Thymus (tissue), 11 donors: ENCODE measurements around the gene MED27. TPM values are rescaled to one million over a fixed set of nuclear protein-coding genes. Genes with fewer than 3 reads are reported as not detected.

Source experiments
- DNase-seq, 9 donors: peaks; one replicate each; pipeline ENCODE4 v3.0.0-alpha.2; 2013; ENCODE audit warnings: low spot score in 9 of 9, low read depth in 6 of 9, missing footprints in 1 of 9
- H3K27ac ChIP-seq, 2 donors: one replicate each; pipeline ENCODE4 v1.5.1; 2013; ENCODE audit warnings: control low read depth in 1 of 2, low read depth in 1 of 2, low read length in 1 of 2, mild to moderate bottlenecking in 1 of 2, moderate library complexity in 1 of 2
- H3K27me3 ChIP-seq, 2 donors: one replicate each; pipeline ENCODE4 v1.5.1; 2013; ENCODE audit warnings: low read length in 1 of 2; ENCODE audit not compliant: control insufficient read depth in 2 of 2, insufficient read depth in 1 of 2
- H3K36me3 ChIP-seq, 2 donors: one replicate each; pipeline ENCODE4 v1.5.1; 2013; ENCODE audit warnings: low read length in 1 of 2, mild to moderate bottlenecking in 1 of 2, moderate library complexity in 1 of 2; ENCODE audit not compliant: control insufficient read depth in 2 of 2, insufficient read depth in 2 of 2
- H3K4me1 ChIP-seq, 2 donors: one replicate each; pipeline ENCODE4 v1.5.1; 2013; ENCODE audit warnings: low read length in 2 of 2; ENCODE audit not compliant: control insufficient read depth in 2 of 2, insufficient read depth in 2 of 2
- H3K4me3 ChIP-seq, 2 donors: one replicate each; pipeline ENCODE4 v1.5.1; 2013; ENCODE audit warnings: low read length in 2 of 2, control low read depth in 1 of 2, mild to moderate bottlenecking in 1 of 2
- H3K9me3 ChIP-seq, 2 donors: one replicate each; pipeline ENCODE4 v1.5.1; 2013; ENCODE audit warnings: low read length in 1 of 2, mild to moderate bottlenecking in 1 of 2; ENCODE audit not compliant: control insufficient read depth in 2 of 2, insufficient read depth in 1 of 2
- WGBS: extraction: QIAGEN DNeasy Blood & Tissue Kit; methylation state at CpG from one replicate; pipeline ENCODE4 v1.1.7; 2013; 5-methylcytosine and 5-hydroxymethylcytosine counted together
- polyA plus RNA-seq: library from polyadenylated mRNA; stranded (reverse); fragments of 200-250 nt; gene quantifications from one replicate; pipeline ENCODE4 v1.2.3, GENCODE V29; 2013
- total RNA-seq: library from RNA; stranded (reverse); fragments of 120-200 nt; gene quantifications from one replicate; pipeline ENCODE4 v1.2.4, GENCODE V29; 2013
- donor health status: healthy.

MED27 gene
- total and polyA plus RNA-seq, 2 donors: 27.2 to 31.0 TPM

GRCh38 chr9:132002643-132003318 is 76.9 kb downstream of the MED27 start:
- Histone ChIP-seq H3K27ac (no peak overlapping the region), H3K36me3 (no peaks in the 10 kb centered on the region), H3K27me3 (no peaks in the 10 kb centered on the region), H3K4me3 (no peak overlapping the region), H3K4me1 (peaks cover 0 to 2% of the 10 kb centered on the region in 2 donors), H3K9me3 (no peaks in the 10 kb centered on the region)
- DNase-seq: no peak
- 94% methylated on average over 7 of the region's 7 CpGs for WGBS

- no peaks in the 10 kb centered on the region for H3K27me3 ChIP-seq
- H3K27ac ChIP-seq: no peak overlapping the region
- WGBS: 95% methylated on average over 4 of the region's 4 CpGs
- peaks cover 0 to 2% of the 10 kb centered on the region in 2 donors for H3K4me1 ChIP-seq
- H3K36me3 ChIP-seq: peaks cover 0 to 3% of the 10 kb centered on the region in 2 donors
- no peak for DNase-seq
- H3K9me3 ChIP-seq: no peaks in the 10 kb centered on the region
- H3K4me3 ChIP-seq: no peak overlapping the region
Observed at GRCh38 chr9:132001567-132001966, 78.1 kb downstream of the MED27 start.

GRCh38 chr9:132000659-132001058 is 79.0 kb downstream of the MED27 start:
- no peaks in the 10 kb centered on the region for H3K27me3 ChIP-seq
- over 99% methylated on average over 3 of the region's 3 CpGs for WGBS
- peaks cover 4 to 7% of the 10 kb centered on the region in 2 donors for H3K36me3 ChIP-seq
- no peak overlapping the region for H3K27ac ChIP-seq
- H3K4me3 ChIP-seq: no peak overlapping the region
- peaks cover 0 to 2% of the 10 kb centered on the region in 2 donors for H3K4me1 ChIP-seq
- H3K9me3 ChIP-seq: no peaks in the 10 kb centered on the region
- no peak for DNase-seq

- H3K4me3 ChIP-seq: no peak overlapping the region
- H3K36me3 ChIP-seq: peaks cover 4 to 12% of the 10 kb centered on the region in 2 donors
- H3K27me3 ChIP-seq: no peaks in the 10 kb centered on the region
- no peaks in the 10 kb centered on the region for H3K9me3 ChIP-seq
- H3K4me1 ChIP-seq: peaks cover 0 to 2% of the 10 kb centered on the region in 2 donors
- H3K27ac ChIP-seq: no peak overlapping the region
- no peak for DNase-seq
- 93% methylated on average over 4 of the region's 4 CpGs for WGBS
Observed at GRCh38 chr9:131999692-132000551, 79.7 kb downstream of the MED27 start.

- H3K9me3 ChIP-seq: no peaks in the 10 kb centered on the region
- WGBS: 97% methylated on average over 7 of the region's 7 CpGs
- H3K27ac ChIP-seq: no peak overlapping the region
- peaks cover 4 to 12% of the 10 kb centered on the region in 2 donors for H3K36me3 ChIP-seq
- no peak for DNase-seq
- peaks cover 0 to 2% of the 10 kb centered on the region in 2 donors for H3K4me1 ChIP-seq
- no peaks in the 10 kb centered on the region for H3K27me3 ChIP-seq
- H3K4me3 ChIP-seq: no peak overlapping the region
Observed at GRCh38 chr9:131997779-131998178, 81.9 kb downstream of the MED27 start.

GRCh38 chr9:131997076-131997475 is 82.6 kb downstream of the MED27 start:
- H3K4me1 ChIP-seq: no peaks in the 10 kb centered on the region
- H3K36me3 ChIP-seq: peaks cover 4 to 12% of the 10 kb centered on the region in 2 donors
- H3K27me3 ChIP-seq: no peaks in the 10 kb centered on the region
- no peaks in the 10 kb centered on the region for H3K9me3 ChIP-seq
- 99% methylated on average over 6 of the region's 6 CpGs for WGBS
- H3K4me3 ChIP-seq: no peak overlapping the region
- no peak overlapping the region for H3K27ac ChIP-seq
- DNase-seq: no peak

- no peak overlapping the region for H3K4me3 ChIP-seq
- H3K27ac ChIP-seq: no peak overlapping the region
- DNase-seq: no peak
- no peaks in the 10 kb centered on the region for H3K4me1 ChIP-seq
- no peaks in the 10 kb centered on the region for H3K9me3 ChIP-seq
- H3K36me3 ChIP-seq: peaks cover 4 to 12% of the 10 kb centered on the region in 2 donors
- 98% methylated on average over 2 of the region's 2 CpGs for WGBS
- no peaks in the 10 kb centered on the region for H3K27me3 ChIP-seq
Observed at GRCh38 chr9:131995382-131995781, 84.3 kb downstream of the MED27 start.

- H3K27ac ChIP-seq: no peak overlapping the region
- H3K4me1 ChIP-seq: no peaks in the 10 kb centered on the region
- H3K4me3 ChIP-seq: no peak overlapping the region
- DNase-seq: no peak
- H3K9me3 ChIP-seq: no peaks in the 10 kb centered on the region
- H3K36me3 ChIP-seq: peaks cover 4 to 12% of the 10 kb centered on the region in 2 donors
- WGBS: 81% methylated on average over 6 of the region's 6 CpGs
- H3K27me3 ChIP-seq: no peaks in the 10 kb centered on the region
Observed at GRCh38 chr9:131994364-131995125, 85.1 kb downstream of the MED27 start.
